Activated naive CD4-positive, alpha-beta T cell (primary cell): ENCODE measurements around the gene MVK.

Source experiments
- DNase-seq, 4 experiments: peaks; one replicate each; lab custom pipeline; 2025; lab: John Stamatoyannopoulos, UW

Gene MVK

DNA sequence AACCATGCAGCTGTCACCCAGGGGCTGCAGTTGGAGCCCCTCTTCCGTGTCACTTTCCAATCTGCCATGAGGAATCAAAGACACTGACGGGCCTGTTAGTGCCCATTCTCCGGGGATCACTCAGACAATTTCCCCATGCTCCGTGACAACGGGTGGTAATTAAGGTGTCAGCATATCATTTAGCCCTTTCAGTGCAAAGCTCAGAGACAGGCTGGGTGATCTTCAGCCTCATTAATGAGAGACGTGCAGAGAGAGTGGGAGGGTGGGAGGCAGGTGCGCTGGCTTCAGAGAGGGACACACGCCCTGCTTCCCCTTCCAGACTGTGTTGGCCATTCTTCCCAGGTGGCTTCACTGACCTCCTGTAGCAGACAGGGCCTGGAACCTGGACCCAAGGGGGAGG is 58.7 kb downstream of the MVK start:
- no peak for DNase-seq

GRCh38 chr12:109635717-109636116 is 62.1 kb downstream of the MVK start:
- no peak for DNase-seq

DNA sequence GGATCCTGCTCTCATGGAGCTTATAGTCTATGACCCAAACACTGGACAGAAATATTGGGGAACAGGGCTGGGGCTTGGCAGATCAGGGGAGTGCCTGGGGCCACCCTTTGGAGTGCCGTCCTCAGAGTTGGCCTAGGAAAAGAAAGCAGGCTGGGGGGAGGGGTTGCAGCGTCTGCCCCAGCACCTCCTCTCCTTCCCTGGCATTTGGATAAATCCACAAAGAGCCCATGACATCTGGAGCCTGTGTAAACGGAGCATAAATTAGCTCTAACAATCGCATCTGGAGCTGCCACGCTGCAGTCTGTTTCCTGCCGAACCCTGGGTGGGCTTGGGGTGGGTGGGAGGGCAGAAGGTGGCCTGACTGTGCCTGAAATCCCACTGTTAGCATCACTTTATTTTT is 63.8 kb downstream of the MVK start:
- no peak for DNase-seq

DNA sequence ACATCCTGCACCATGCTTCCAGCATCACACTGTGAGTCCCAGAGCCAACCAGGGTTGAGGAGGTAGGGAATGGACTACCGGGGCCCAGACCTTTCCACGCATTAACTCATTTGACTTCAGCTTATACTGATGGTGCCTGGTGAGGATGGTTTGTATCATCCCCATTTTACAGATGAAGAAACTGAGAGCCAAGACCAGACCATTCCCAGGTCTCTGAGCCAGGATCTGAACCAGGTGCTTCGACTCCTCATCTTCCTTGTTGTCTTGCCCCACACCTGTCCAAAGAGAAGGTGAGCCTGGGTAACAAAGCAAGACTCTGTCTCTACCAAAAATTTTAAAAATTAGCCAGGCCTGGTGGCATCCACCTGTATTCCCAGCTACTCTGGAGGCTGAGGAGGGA is 64.4 kb downstream of the MVK start:
- no peak for DNase-seq

GRCh38 chr12:109638735-109639134 is 65.1 kb downstream of the MVK start:
- no peak for DNase-seq

- no peak for DNase-seq
Observed at GRCh38 chr12:109639151-109639872, 65.7 kb downstream of the MVK start.

GRCh38 chr12:109640961-109641360 is 67.4 kb downstream of the MVK start:
- DNase-seq = no peak

DNA sequence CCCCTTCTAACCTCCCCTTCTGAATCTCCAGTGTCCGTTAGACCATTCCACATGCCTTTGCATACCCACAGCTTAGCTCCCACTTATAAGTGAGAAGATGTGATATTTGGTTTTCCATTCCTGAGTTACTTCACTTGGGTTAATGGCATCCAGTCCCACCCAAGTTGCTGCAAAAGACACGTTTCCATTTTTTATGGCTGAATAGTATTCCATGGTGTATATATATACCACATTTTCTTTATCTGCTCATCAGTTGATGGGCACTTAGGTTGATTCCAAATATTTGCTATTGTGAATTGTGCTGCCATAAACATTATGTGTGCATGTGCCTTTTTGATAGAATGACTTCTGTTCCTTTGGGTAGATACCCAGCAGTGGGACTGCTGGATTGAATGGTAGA is 67.8 kb downstream of the MVK start:
- no peak for DNase-seq

DNA sequence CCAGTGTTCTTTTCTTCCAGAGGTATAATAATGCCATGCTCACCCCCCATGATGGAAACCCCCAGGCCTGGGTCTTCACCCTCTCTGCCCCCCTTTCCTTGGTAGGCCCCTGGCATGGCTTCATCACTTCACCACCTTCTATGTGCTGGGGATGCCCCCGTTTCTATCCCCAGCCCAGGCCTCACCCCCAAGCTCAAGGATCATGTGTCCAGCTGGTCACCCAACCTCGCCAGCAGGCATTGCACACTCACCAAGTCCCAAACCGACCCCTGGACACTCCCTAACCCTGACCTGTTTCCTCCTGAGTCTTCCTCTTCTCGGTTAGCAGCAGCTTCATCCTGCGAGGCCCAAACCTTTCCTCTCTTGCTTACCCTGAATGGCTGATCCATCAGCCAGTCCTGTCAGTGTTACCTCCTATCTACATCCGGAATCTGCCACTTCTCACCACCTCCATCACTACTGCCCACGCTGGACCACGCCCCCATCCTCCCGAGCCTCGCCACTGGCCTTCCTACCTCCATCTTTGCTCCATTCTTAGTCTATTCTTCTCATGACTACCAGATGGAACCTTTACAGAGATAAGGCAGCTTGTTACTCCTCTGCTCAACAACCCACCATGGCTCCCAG is 69.0 kb downstream of the MVK start:
- DNase-seq = no peak

DNA sequence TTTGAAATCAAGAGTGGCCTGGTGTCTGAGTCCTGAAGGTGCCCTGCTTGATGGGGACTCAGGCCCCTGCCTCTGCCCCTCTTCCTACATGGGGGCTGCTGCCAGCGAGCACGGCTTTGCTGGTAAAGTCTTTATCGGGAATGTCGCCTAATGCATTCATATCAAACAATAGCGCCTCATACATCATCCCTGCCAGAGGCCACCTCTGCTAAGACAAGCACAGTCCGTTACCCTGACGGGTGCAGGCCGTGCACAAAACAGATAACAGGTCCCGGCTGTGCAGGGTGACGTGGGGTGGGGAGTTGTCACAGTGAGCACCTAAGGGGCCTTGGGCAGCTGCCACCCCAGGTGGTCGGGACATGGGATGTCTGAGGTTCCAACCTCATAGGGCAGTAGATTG is 71.6 kb downstream of the MVK start:
- no peak for DNase-seq

DNA sequence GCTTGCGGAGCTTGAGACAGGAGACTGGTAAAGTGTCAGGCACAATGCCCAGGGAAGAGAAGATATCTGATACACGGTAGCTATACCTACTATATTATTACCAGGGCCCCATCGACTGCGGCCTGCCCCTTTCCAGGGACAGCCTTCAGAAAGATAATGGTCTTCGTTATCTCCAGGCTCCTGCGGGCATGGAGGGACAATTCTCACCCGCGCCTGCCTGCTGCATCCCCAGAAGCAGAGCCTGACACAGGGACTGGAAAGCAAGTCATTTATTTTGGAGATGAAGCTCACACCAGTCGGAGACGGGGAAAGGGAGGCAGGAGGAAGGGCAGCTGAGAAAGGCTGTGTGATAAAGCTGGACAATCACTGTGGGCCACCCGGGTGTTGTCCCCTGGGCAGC is 72.1 kb downstream of the MVK start:
- no peak for DNase-seq
